22Rv1 (cell line): ENCODE data around the gene PSMD14.

Experiments
- CTCF ChIP-seq: fragments of 450-650 bp; IDR thresholded peaks from 2 replicates; pipeline ENCODE4 v1.5.1; 2017; ENCODE audit warnings: mild to moderate bottlenecking
- ZFX ChIP-seq: fragments of 450-650 bp; IDR thresholded peaks from 2 replicates; pipeline ENCODE4 v1.6.1; 2017; ENCODE audit warnings: antibody characterized with exemption, borderline replicate concordance

- no peak for TF ChIP-seq CTCF
- no peak for TF ChIP-seq ZFX
Measured at GRCh38 chr2:161427664-161428587, 119.7 kb downstream of the PSMD14 start.
